Measurements from ENCODE around the gene EGFL6.

DNA sequence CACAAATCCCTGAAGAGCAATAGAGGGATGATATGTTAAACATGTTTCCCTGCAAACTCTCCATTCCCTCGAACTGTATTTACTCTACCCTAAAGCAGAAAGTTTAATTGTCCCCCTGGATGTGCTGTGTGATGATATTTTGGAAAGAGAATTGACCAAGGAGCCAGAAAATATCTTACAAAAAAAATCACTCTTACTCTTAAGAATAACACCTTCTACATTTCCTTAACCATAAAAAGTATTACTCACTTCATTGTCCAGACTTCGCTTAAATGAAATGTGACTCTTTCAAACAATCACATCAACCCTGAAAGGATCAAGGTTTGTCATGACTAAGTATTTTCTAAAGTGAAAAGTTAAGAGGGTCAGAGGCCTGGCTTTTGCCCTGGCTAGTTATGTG, 49.0 kb upstream of the EGFL6 start:
- TF ChIP-seq, protein P1, sequence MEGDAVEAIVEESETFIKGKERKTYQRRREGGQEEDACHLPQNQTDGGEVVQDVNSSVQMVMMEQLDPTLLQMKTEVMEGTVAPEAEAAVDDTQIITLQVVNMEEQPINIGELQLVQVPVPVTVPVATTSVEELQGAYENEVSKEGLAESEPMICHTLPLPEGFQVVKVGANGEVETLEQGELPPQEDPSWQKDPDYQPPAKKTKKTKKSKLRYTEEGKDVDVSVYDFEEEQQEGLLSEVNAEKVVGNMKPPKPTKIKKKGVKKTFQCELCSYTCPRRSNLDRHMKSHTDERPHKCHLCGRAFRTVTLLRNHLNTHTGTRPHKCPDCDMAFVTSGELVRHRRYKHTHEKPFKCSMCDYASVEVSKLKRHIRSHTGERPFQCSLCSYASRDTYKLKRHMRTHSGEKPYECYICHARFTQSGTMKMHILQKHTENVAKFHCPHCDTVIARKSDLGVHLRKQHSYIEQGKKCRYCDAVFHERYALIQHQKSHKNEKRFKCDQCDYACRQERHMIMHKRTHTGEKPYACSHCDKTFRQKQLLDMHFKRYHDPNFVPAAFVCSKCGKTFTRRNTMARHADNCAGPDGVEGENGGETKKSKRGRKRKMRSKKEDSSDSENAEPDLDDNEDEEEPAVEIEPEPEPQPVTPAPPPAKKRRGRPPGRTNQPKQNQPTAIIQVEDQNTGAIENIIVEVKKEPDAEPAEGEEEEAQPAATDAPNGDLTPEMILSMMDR (IDR thresholded peaks at IDR 0.05), result no peak
- TF ChIP-seq, protein P2, sequence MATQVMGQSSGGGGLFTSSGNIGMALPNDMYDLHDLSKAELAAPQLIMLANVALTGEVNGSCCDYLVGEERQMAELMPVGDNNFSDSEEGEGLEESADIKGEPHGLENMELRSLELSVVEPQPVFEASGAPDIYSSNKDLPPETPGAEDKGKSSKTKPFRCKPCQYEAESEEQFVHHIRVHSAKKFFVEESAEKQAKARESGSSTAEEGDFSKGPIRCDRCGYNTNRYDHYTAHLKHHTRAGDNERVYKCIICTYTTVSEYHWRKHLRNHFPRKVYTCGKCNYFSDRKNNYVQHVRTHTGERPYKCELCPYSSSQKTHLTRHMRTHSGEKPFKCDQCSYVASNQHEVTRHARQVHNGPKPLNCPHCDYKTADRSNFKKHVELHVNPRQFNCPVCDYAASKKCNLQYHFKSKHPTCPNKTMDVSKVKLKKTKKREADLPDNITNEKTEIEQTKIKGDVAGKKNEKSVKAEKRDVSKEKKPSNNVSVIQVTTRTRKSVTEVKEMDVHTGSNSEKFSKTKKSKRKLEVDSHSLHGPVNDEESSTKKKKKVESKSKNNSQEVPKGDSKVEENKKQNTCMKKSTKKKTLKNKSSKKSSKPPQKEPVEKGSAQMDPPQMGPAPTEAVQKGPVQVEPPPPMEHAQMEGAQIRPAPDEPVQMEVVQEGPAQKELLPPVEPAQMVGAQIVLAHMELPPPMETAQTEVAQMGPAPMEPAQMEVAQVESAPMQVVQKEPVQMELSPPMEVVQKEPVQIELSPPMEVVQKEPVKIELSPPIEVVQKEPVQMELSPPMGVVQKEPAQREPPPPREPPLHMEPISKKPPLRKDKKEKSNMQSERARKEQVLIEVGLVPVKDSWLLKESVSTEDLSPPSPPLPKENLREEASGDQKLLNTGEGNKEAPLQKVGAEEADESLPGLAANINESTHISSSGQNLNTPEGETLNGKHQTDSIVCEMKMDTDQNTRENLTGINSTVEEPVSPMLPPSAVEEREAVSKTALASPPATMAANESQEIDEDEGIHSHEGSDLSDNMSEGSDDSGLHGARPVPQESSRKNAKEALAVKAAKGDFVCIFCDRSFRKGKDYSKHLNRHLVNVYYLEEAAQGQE (IDR thresholded peaks at IDR 0.05; ENCODE audit: insufficient read depth in 1 of 2, low read depth in 2 of 2, low read length in 1 of 2), result no peak
- TF ChIP-seq SIN3A (IDR thresholded peaks at IDR 0.05; ENCODE audit: borderline replicate concordance, insufficient read depth, low read depth, low read length), result no peak
